Liver (tissue), 9 donors: Measurements from ENCODE around the gene ONECUT1. TPM values are rescaled to one million over a fixed set of nuclear protein-coding genes. Genes with fewer than 3 reads are reported as not detected.
A peak's percentile ranks its signal among the peaks of the same experiment; 100 is the strongest.

ENCODE experiments used
- DNase-seq: peaks from one replicate; pipeline ENCODE4 v3.0.0-alpha.2; 2017; ENCODE audit warnings: low spot score
- H3K27ac ChIP-seq, 2 donors: one replicate each; pipeline ENCODE4 v1.7.0; 2013; ENCODE audit warnings: inconsistent platforms in 2 of 2, low read length in 2 of 2, control low read depth in 1 of 2, low read depth in 1 of 2, mild to moderate bottlenecking in 1 of 2
- H3K27me3 ChIP-seq, 4 donors: one replicate each; pipeline versions ENCODE4 v1.6.1 to v1.7.0; 2013; ENCODE audit warnings: low read length in 3 of 4, inconsistent platforms in 1 of 4, mild to moderate bottlenecking in 1 of 4, moderate library complexity in 1 of 4; ENCODE audit not compliant: control insufficient read depth in 4 of 4, insufficient read depth in 4 of 4
- H3K36me3 ChIP-seq, 4 donors: one replicate each; pipeline versions ENCODE4 v1.6.1 to v1.7.0; 2013; ENCODE audit warnings: low read length in 3 of 4, mild to moderate bottlenecking in 3 of 4, low read depth in 1 of 4, moderate library complexity in 1 of 4; ENCODE audit not compliant: control insufficient read depth in 4 of 4, insufficient read depth in 3 of 4
- H3K4me1 ChIP-seq, 4 donors: one replicate each; pipeline versions ENCODE4 v1.6.1 to v1.7.0; 2013; ENCODE audit warnings: low read length in 3 of 4, mild to moderate bottlenecking in 3 of 4, moderate library complexity in 1 of 4; ENCODE audit not compliant: control insufficient read depth in 4 of 4, insufficient read depth in 4 of 4
- H3K4me3 ChIP-seq, 3 donors: one replicate each; pipeline versions ENCODE4 v1.6.1 to v1.7.0; 2013; ENCODE audit warnings: low read length in 3 of 3, control low read depth in 1 of 3, low read depth in 1 of 3, mild to moderate bottlenecking in 1 of 3
- H3K9ac ChIP-seq, 2 donors: one replicate each; pipeline ENCODE4 v1.7.0; 2013; ENCODE audit warnings: low read length in 2 of 2, mild to moderate bottlenecking in 2 of 2, moderate library complexity in 2 of 2, control low read depth in 1 of 2, low read depth in 1 of 2
- H3K9me3 ChIP-seq, 4 donors: one replicate each; pipeline versions ENCODE4 v1.6.1 to v1.7.0; 2013; ENCODE audit warnings: low read length in 3 of 4; ENCODE audit not compliant: control insufficient read depth in 4 of 4
- EGR1 ChIP-seq, 2 donors: IDR thresholded peaks; 2 replicates each; pipeline ENCODE4 v1.6.1; 2016 to 2018; ENCODE audit warnings: antibody characterized with exemption in 2 of 2, low read depth in 2 of 2
- FOXA1 ChIP-seq: IDR thresholded peaks from 2 replicates; pipeline ENCODE4 v1.6.1; 2016; ENCODE audit warnings: antibody characterized with exemption
- FOXA2 ChIP-seq: IDR thresholded peaks from 2 replicates; pipeline ENCODE4 v1.6.1; 2016; ENCODE audit warnings: antibody characterized with exemption
- GABPA ChIP-seq, 2 donors: IDR thresholded peaks in 1 of 2; conservative IDR thresholded peaks in 1 of 2; 2 replicates each; pipeline ENCODE4 v1.6.1; 2016; ENCODE audit warnings: antibody characterized with exemption in 2 of 2, mild to moderate bottlenecking in 1 of 2, moderate library complexity in 1 of 2
- HNF4A ChIP-seq, 2 donors: conservative IDR thresholded peaks; 2 replicates each; pipeline ENCODE4 v1.6.1; 2016; ENCODE audit warnings: antibody characterized with exemption in 2 of 2, mild to moderate bottlenecking in 2 of 2
- HNF4G ChIP-seq: IDR thresholded peaks from 2 replicates; pipeline ENCODE4 v1.6.1; 2016; ENCODE audit warnings: antibody characterized with exemption
- JUND ChIP-seq, 2 donors: IDR thresholded peaks; 2 replicates each; pipeline ENCODE4 v1.6.1; 2016; ENCODE audit warnings: antibody characterized with exemption in 2 of 2
- NR2F2 ChIP-seq: IDR thresholded peaks from 2 replicates; pipeline ENCODE4 v1.6.1; 2016; ENCODE audit warnings: antibody characterized with exemption
- RAD21 ChIP-seq, 2 donors: IDR thresholded peaks; 2 replicates each; pipeline ENCODE4 v1.6.1; 2016; ENCODE audit warnings: antibody characterized with exemption in 2 of 2, mild to moderate bottlenecking in 2 of 2
- RXRA ChIP-seq, 2 donors: IDR thresholded peaks; 2 replicates each; pipeline ENCODE4 v1.6.1; 2017 to 2018; ENCODE audit warnings: antibody characterized with exemption in 2 of 2, mild to moderate bottlenecking in 1 of 2
- SP1 ChIP-seq: IDR thresholded peaks from 2 replicates; pipeline ENCODE4 v1.6.1; 2018; ENCODE audit warnings: antibody characterized with exemption, mild to moderate bottlenecking
- TAF1 ChIP-seq: conservative IDR thresholded peaks from 2 replicates; pipeline ENCODE4 v1.6.1; 2016; ENCODE audit warnings: antibody characterized with exemption, mild to moderate bottlenecking
- YY1 ChIP-seq: IDR thresholded peaks from 2 replicates; pipeline ENCODE4 v1.6.1; 2016; ENCODE audit warnings: antibody characterized with exemption, mild to moderate bottlenecking
- WGBS: extraction: QIAGEN DNeasy Blood & Tissue Kit; methylation state at CpG from one replicate; pipeline ENCODE4 v1.1.7; 2013; 5-methylcytosine and 5-hydroxymethylcytosine counted together
- polyA plus RNA-seq, 2 donors: library from polyadenylated mRNA; stranded (reverse) in 1 of 2; unstranded in 1 of 2; fragments of 200-250 nt in 1 of 2; fragments of >200 nt in 1 of 2; fragmentation: Nextera tagmentation in 1 of 2; extraction: Ambion mirVana in 1 of 2; gene quantifications; one replicate each; pipeline versions ENCODE4 v1.2.1 to v1.2.3, GENCODE V29; 2013 to 2015
- total RNA-seq, 2 donors: library from RNA; depleted of rRNA; stranded (reverse); fragments of >200 nt; gene quantifications; one replicate each; pipeline ENCODE4 v1.2.3, GENCODE V29; 2014
- TF ChIP-seq, protein P1 (sequence below): fragments of 150-350 bp; IDR thresholded peaks from 2 replicates; pipeline ENCODE4 v1.5.1; 2017; ENCODE audit warnings: improper control_type of control experiment, low read depth, low read length; ENCODE audit not compliant: missing input control
- TF ChIP-seq, protein P2 (sequence below): IDR thresholded peaks from 2 replicates; pipeline ENCODE4 v1.6.1; 2016; ENCODE audit warnings: antibody characterized with exemption
- TF ChIP-seq, protein P3 (sequence below): IDR thresholded peaks from 2 replicates; pipeline ENCODE4 v1.6.1; 2016; ENCODE audit warnings: antibody characterized with exemption
- TF ChIP-seq, protein P4 (sequence below): IDR thresholded peaks from 2 replicates; pipeline ENCODE4 v1.6.1; 2016; ENCODE audit warnings: antibody characterized with exemption, mild to moderate bottlenecking
- TF ChIP-seq, protein P5 (sequence below): IDR thresholded peaks from 2 replicates; pipeline ENCODE4 v1.6.1; 2016; ENCODE audit warnings: antibody characterized with exemption
- donor health status: healthy.
- donor health status: healthy.
- donor health status: healthy.
- donor health status: healthy.
- donor health status: healthy.

ONECUT1 gene
- total and polyA plus RNA-seq, 4 donors = 7.7 to 51.0 (median 14.8) TPM

DNA sequence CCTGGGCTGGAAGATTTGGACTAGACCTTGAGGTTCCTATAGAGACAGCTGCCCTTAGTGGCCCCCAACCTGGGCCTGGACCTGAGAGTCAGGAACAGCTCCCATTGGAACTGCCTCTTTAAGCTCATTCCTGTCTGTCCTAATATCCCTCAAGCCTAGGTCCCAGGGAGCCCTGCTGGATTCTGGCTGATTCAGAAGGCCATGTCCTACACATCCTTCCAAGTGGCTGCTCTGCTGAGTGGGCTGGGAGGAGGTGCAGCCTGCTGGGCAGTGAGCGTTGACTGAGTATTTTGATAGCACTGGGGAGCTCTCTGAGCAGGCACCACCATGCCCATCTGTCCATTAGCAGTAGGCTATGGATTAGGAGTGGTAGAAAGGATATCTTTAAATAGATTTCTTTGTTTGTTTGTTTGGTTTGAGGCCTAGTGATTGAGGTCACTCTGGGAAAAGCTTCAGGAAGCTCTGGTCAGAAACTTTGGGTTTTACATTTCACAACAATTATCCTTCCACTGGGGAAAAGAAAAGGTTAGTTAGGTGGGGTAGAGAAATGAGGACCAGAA is 56.4 kb downstream of the ONECUT1 start:
- 86% methylated on average over 1 of the region's 1 CpG for WGBS
- peak overlapping the region; percentile 42 to 53 for H3K27ac ChIP-seq
- TF ChIP-seq, protein P1, sequence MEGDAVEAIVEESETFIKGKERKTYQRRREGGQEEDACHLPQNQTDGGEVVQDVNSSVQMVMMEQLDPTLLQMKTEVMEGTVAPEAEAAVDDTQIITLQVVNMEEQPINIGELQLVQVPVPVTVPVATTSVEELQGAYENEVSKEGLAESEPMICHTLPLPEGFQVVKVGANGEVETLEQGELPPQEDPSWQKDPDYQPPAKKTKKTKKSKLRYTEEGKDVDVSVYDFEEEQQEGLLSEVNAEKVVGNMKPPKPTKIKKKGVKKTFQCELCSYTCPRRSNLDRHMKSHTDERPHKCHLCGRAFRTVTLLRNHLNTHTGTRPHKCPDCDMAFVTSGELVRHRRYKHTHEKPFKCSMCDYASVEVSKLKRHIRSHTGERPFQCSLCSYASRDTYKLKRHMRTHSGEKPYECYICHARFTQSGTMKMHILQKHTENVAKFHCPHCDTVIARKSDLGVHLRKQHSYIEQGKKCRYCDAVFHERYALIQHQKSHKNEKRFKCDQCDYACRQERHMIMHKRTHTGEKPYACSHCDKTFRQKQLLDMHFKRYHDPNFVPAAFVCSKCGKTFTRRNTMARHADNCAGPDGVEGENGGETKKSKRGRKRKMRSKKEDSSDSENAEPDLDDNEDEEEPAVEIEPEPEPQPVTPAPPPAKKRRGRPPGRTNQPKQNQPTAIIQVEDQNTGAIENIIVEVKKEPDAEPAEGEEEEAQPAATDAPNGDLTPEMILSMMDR = no peak
- TF ChIP-seq FOXA1 (no peak), HNF4A (conservative IDR thresholded peaks at IDR 0.05) (no peak), YY1 (no peak), SP1 (no peak), TAF1 (no peak), GABPA (IDR thresholded peaks at IDR 0.05 in 1 of 2, conservative IDR thresholded peaks at IDR 0.05 in 1 of 2) (no peak), RAD21 (IDR thresholded peaks at IDR 0.05) (no peak), HNF4G (no peak)

DNA sequence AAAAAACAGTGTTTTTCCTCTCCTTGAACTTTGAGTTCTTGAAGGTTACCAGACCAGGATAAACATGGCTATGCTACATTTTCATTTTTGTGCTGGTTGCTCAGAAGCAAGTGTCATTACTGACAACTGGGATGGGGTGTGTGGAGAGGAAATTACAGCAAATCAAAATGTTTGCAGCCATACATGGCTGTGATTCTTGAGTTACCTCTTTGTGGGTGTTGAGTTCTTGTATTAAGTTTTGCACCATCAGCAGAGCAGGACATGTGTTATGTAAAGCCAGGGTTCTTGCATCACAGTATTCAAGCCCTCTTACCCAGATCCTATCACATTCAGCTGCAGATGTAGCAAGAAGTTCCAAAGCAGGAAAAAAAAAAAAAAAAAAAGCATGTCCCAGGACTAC is 57.0 kb downstream of the ONECUT1 start:
- H3K36me3 ChIP-seq = no peaks in the 10 kb centered on the region
- H3K9me3 ChIP-seq = no peaks in the 10 kb centered on the region
- H3K27ac ChIP-seq = peak overlapping the region; percentile 42 to 53
- H3K4me1 ChIP-seq = peaks cover 5 to 23% (median 16%) of the 10 kb centered on the region in 4 donors
- no peak overlapping the region for H3K4me3 ChIP-seq
- TF ChIP-seq, protein P2, sequence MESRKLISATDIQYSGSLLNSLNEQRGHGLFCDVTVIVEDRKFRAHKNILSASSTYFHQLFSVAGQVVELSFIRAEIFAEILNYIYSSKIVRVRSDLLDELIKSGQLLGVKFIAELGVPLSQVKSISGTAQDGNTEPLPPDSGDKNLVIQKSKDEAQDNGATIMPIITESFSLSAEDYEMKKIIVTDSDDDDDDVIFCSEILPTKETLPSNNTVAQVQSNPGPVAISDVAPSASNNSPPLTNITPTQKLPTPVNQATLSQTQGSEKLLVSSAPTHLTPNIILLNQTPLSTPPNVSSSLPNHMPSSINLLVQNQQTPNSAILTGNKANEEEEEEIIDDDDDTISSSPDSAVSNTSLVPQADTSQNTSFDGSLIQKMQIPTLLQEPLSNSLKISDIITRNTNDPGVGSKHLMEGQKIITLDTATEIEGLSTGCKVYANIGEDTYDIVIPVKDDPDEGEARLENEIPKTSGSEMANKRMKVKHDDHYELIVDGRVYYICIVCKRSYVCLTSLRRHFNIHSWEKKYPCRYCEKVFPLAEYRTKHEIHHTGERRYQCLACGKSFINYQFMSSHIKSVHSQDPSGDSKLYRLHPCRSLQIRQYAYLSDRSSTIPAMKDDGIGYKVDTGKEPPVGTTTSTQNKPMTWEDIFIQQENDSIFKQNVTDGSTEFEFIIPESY = peak; percentile 25
- TF ChIP-seq, protein P3, sequence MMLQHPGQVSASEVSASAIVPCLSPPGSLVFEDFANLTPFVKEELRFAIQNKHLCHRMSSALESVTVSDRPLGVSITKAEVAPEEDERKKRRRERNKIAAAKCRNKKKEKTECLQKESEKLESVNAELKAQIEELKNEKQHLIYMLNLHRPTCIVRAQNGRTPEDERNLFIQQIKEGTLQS = peak; percentile 73
- TF ChIP-seq FOXA1 (peak; percentile 21), TAF1 (no peak), RXRA (IDR thresholded peaks at IDR 0.05) (peak; percentile 77 to 83), JUND (IDR thresholded peaks at IDR 0.05) (peak in 1 of 2 donors; percentile 36), SP1 (peak; percentile 74), RAD21 (IDR thresholded peaks at IDR 0.05) (peak; percentile 42), YY1 (peak; percentile 57), HNF4A (conservative IDR thresholded peaks at IDR 0.05) (peak; percentile 58 to 59), FOXA2 (no peak), NR2F2 (no peak), EGR1 (IDR thresholded peaks at IDR 0.05; ENCODE audit: low read depth in 2 of 2) (peak in 1 of 2 donors; percentile 40), HNF4G (peak; percentile 27), GABPA (IDR thresholded peaks at IDR 0.05 in 1 of 2, conservative IDR thresholded peaks at IDR 0.05 in 1 of 2) (no peak)
- TF ChIP-seq, protein P1 = no peak
- TF ChIP-seq, protein P4, sequence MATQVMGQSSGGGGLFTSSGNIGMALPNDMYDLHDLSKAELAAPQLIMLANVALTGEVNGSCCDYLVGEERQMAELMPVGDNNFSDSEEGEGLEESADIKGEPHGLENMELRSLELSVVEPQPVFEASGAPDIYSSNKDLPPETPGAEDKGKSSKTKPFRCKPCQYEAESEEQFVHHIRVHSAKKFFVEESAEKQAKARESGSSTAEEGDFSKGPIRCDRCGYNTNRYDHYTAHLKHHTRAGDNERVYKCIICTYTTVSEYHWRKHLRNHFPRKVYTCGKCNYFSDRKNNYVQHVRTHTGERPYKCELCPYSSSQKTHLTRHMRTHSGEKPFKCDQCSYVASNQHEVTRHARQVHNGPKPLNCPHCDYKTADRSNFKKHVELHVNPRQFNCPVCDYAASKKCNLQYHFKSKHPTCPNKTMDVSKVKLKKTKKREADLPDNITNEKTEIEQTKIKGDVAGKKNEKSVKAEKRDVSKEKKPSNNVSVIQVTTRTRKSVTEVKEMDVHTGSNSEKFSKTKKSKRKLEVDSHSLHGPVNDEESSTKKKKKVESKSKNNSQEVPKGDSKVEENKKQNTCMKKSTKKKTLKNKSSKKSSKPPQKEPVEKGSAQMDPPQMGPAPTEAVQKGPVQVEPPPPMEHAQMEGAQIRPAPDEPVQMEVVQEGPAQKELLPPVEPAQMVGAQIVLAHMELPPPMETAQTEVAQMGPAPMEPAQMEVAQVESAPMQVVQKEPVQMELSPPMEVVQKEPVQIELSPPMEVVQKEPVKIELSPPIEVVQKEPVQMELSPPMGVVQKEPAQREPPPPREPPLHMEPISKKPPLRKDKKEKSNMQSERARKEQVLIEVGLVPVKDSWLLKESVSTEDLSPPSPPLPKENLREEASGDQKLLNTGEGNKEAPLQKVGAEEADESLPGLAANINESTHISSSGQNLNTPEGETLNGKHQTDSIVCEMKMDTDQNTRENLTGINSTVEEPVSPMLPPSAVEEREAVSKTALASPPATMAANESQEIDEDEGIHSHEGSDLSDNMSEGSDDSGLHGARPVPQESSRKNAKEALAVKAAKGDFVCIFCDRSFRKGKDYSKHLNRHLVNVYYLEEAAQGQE = peak; percentile 6
- TF ChIP-seq, protein P5, sequence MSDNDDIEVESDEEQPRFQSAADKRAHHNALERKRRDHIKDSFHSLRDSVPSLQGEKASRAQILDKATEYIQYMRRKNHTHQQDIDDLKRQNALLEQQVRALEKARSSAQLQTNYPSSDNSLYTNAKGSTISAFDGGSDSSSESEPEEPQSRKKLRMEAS = peak; percentile 28
- no peak overlapping the region for H3K9ac ChIP-seq
- no peaks in the 10 kb centered on the region for H3K27me3 ChIP-seq
- no peak for DNase-seq

More for the DNA sequence above, 56.4 kb downstream of the ONECUT1 start:
- no peak for DNase-seq
- no peak overlapping the region for H3K9ac ChIP-seq
- no peaks in the 10 kb centered on the region for H3K36me3 ChIP-seq
- H3K27me3 ChIP-seq = no peaks in the 10 kb centered on the region
- no peaks in the 10 kb centered on the region for H3K9me3 ChIP-seq
- H3K4me1 ChIP-seq = peaks cover 5 to 23% (median 16%) of the 10 kb centered on the region in 4 donors
- H3K4me3 ChIP-seq = no peak overlapping the region
